Measurements from ENCODE around the gene ASB2. TPM values are rescaled to one million over a fixed set of nuclear protein-coding genes. Genes with fewer than 3 reads are reported as not detected.

The ASB2 gene
- total and polyA plus RNA-seq, 4 donors: 9.1 to 57.0 (median 39.1) TPM

GRCh38 chr14:93909429-93910128, 66.8 kb downstream of the ASB2 start:
- Histone ChIP-seq H3K36me3 (ENCODE audit: control insufficient read depth in 1 of 2, insufficient read depth in 2 of 2, low read length in 1 of 2) (no peaks in the 10 kb centered on the region), H3K27ac (ENCODE audit: low read depth in 1 of 2, low read length in 2 of 2) (no peak overlapping the region), H3K4me1 (ENCODE audit: control insufficient read depth in 1 of 2, insufficient read depth in 2 of 2, low read length in 2 of 2) (no peaks in the 10 kb centered on the region), H3K27me3 (ENCODE audit: control insufficient read depth in 1 of 2, insufficient read depth in 2 of 2, low read length in 1 of 2) (no peaks in the 10 kb centered on the region), H3K4me3 (ENCODE audit: low read length in 2 of 2) (no peak overlapping the region), H3K9me3 (ENCODE audit: control insufficient read depth, low read length) (no peaks in the 10 kb centered on the region)
- DNase-seq (peak in 1 of 2 donors; percentile 24), ATAC-seq (ENCODE audit: low FRiP score) (no peak)
- intact Hi-C loops (cut with DNase I): loop anchor here (5.0 kb wide), 2 partner anchors 252 to 257 kb away; no protein-coding TSS in a partner anchor
- 66% methylated on average over 5 of the region's 5 CpGs for WGBS, 2 donors

GRCh38 chr14:93906341-93907329, 69.7 kb downstream of the ASB2 start:
- DNase-seq: peak; percentile 67 to 84
- Histone ChIP-seq H3K27ac (ENCODE audit: low read depth in 1 of 2, low read length in 2 of 2) (no peak overlapping the region), H3K27me3 (ENCODE audit: control insufficient read depth in 1 of 2, insufficient read depth in 2 of 2, low read length in 1 of 2) (no peaks in the 10 kb centered on the region), H3K9me3 (ENCODE audit: control insufficient read depth, low read length) (no peaks in the 10 kb centered on the region), H3K4me3 (ENCODE audit: low read length in 2 of 2) (no peak overlapping the region), H3K36me3 (ENCODE audit: control insufficient read depth in 1 of 2, insufficient read depth in 2 of 2, low read length in 1 of 2) (no peaks in the 10 kb centered on the region), H3K4me1 (ENCODE audit: control insufficient read depth in 1 of 2, insufficient read depth in 2 of 2, low read length in 2 of 2) (no peaks in the 10 kb centered on the region)
- intact Hi-C loops (cut with DNase I): loop anchor here (5.0 kb wide), 2 partner anchors 249 to 254 kb away; no protein-coding TSS in a partner anchor
- no peak for ATAC-seq (ENCODE audit: low FRiP score)
- 54 to 55% methylated on average over 15 of the region's 15 CpGs for WGBS, 2 donors

GRCh38 chr14:93905623-93906022, 70.7 kb downstream of the ASB2 start:
- H3K4me1 ChIP-seq (ENCODE audit: control insufficient read depth in 1 of 2, insufficient read depth in 2 of 2, low read length in 2 of 2): no peaks in the 10 kb centered on the region
- no peaks in the 10 kb centered on the region for H3K9me3 ChIP-seq (ENCODE audit: control insufficient read depth, low read length)
- no peak overlapping the region for H3K4me3 ChIP-seq (ENCODE audit: low read length in 2 of 2)
- no peak for ATAC-seq (ENCODE audit: low FRiP score)
- H3K27ac ChIP-seq (ENCODE audit: low read depth in 1 of 2, low read length in 2 of 2): no peak overlapping the region
- no peak for DNase-seq
- H3K36me3 ChIP-seq (ENCODE audit: control insufficient read depth in 1 of 2, insufficient read depth in 2 of 2, low read length in 1 of 2): no peaks in the 10 kb centered on the region
- no peaks in the 10 kb centered on the region for H3K27me3 ChIP-seq (ENCODE audit: control insufficient read depth in 1 of 2, insufficient read depth in 2 of 2, low read length in 1 of 2)
- intact Hi-C loops (cut with DNase I): loop anchor here (5.0 kb wide), 2 partner anchors 248 to 253 kb away; no protein-coding TSS in a partner anchor
- WGBS, 2 donors: 82 to 86% methylated on average over 4 of the region's 4 CpGs

GRCh38 chr14:93903342-93904184, 72.8 kb downstream of the ASB2 start:
- no peak overlapping the region for H3K27ac ChIP-seq (ENCODE audit: low read depth in 1 of 2, low read length in 2 of 2)
- no peaks in the 10 kb centered on the region for H3K27me3 ChIP-seq (ENCODE audit: control insufficient read depth in 1 of 2, insufficient read depth in 2 of 2, low read length in 1 of 2)
- H3K36me3 ChIP-seq (ENCODE audit: control insufficient read depth in 1 of 2, insufficient read depth in 2 of 2, low read length in 1 of 2): no peaks in the 10 kb centered on the region
- ATAC-seq (ENCODE audit: low FRiP score): no peak
- intact Hi-C loops (cut with DNase I): no loop called here
- no peaks in the 10 kb centered on the region for H3K9me3 ChIP-seq (ENCODE audit: control insufficient read depth, low read length)
- no peak overlapping the region for H3K4me3 ChIP-seq (ENCODE audit: low read length in 2 of 2)
- 36 to 49% methylated on average over 13 to 15 of the region's 15 CpGs for WGBS, 2 donors
- no peaks in the 10 kb centered on the region for H3K4me1 ChIP-seq (ENCODE audit: control insufficient read depth in 1 of 2, insufficient read depth in 2 of 2, low read length in 2 of 2)
- no peak for DNase-seq

DNA sequence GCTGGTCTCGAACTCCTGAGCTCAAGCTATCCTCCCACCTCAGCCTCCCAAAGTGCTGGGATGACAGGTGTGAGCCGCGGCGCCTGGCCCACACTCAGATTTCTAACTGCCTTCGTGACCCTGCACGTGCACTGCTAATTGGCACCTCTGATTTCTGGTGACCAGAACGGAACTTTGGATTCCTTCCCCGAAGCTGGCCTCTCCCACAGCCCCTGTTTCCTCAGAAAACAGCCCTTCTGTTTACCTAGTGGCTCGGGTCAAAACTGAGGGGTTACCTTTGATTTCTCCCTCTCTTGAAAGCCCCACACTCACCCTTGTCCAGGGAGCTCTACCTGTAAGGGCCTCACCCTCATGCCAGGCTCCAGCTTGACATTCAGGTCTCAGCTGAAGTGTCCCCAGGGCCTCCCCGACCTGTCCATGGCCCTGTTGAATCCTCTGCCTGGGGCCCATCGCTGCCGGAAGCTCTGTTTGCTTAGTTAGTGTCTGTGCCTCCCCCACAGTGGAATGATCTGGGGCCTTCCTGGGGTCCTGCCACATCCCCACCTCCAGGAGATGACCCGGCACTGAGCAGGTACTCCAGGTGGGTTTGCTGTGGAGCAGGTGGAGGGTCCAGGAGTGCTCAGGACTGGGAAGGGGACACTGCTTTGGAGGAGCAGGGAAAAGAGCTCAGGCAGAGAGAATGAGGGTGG, 73.6 kb downstream of the ASB2 start:
- no peak for ATAC-seq (ENCODE audit: low FRiP score)
- Histone ChIP-seq H3K9me3 (ENCODE audit: control insufficient read depth, low read length) (no peaks in the 10 kb centered on the region), H3K27ac (ENCODE audit: low read depth in 1 of 2, low read length in 2 of 2) (no peak overlapping the region), H3K27me3 (ENCODE audit: control insufficient read depth in 1 of 2, insufficient read depth in 2 of 2, low read length in 1 of 2) (no peaks in the 10 kb centered on the region), H3K4me1 (ENCODE audit: control insufficient read depth in 1 of 2, insufficient read depth in 2 of 2, low read length in 2 of 2) (no peaks in the 10 kb centered on the region), H3K4me3 (ENCODE audit: low read length in 2 of 2) (no peak overlapping the region), H3K36me3 (ENCODE audit: control insufficient read depth in 1 of 2, insufficient read depth in 2 of 2, low read length in 1 of 2) (no peaks in the 10 kb centered on the region)
- no peak for DNase-seq
- intact Hi-C loops (cut with DNase I): no loop called here
- 61 to 74% methylated on average over 13 of the region's 13 CpGs for WGBS, 2 donors

GRCh38 chr14:93901813-93902212, 74.6 kb downstream of the ASB2 start:
- Histone ChIP-seq H3K27me3 (ENCODE audit: control insufficient read depth in 1 of 2, insufficient read depth in 2 of 2, low read length in 1 of 2) (no peaks in the 10 kb centered on the region), H3K4me1 (ENCODE audit: control insufficient read depth in 1 of 2, insufficient read depth in 2 of 2, low read length in 2 of 2) (no peaks in the 10 kb centered on the region), H3K4me3 (ENCODE audit: low read length in 2 of 2) (no peak overlapping the region), H3K9me3 (ENCODE audit: control insufficient read depth, low read length) (no peaks in the 10 kb centered on the region), H3K36me3 (ENCODE audit: control insufficient read depth in 1 of 2, insufficient read depth in 2 of 2, low read length in 1 of 2) (no peaks in the 10 kb centered on the region), H3K27ac (ENCODE audit: low read depth in 1 of 2, low read length in 2 of 2) (no peak overlapping the region)
- intact Hi-C loops (cut with DNase I): no loop called here
- 15 to 17% methylated on average over 6 of the region's 6 CpGs for WGBS, 2 donors
- ATAC-seq (ENCODE audit: low FRiP score): no peak
- DNase-seq: no peak

GRCh38 chr14:93898731-93899130, 77.6 kb downstream of the ASB2 start:
- DNase-seq (no peak), ATAC-seq (ENCODE audit: low FRiP score) (peak; percentile 42)
- Histone ChIP-seq H3K4me3 (ENCODE audit: low read length in 2 of 2) (no peak overlapping the region), H3K27me3 (ENCODE audit: control insufficient read depth in 1 of 2, insufficient read depth in 2 of 2, low read length in 1 of 2) (no peaks in the 10 kb centered on the region), H3K9me3 (ENCODE audit: control insufficient read depth, low read length) (no peaks in the 10 kb centered on the region), H3K4me1 (ENCODE audit: control insufficient read depth in 1 of 2, insufficient read depth in 2 of 2, low read length in 2 of 2) (no peaks in the 10 kb centered on the region), H3K36me3 (ENCODE audit: control insufficient read depth in 1 of 2, insufficient read depth in 2 of 2, low read length in 1 of 2) (no peaks in the 10 kb centered on the region), H3K27ac (ENCODE audit: low read depth in 1 of 2, low read length in 2 of 2) (no peak overlapping the region)
- intact Hi-C loops (cut with DNase I): no loop called here
- 95 to 98% methylated on average over 5 of the region's 5 CpGs for WGBS, 2 donors
